ENCODE measurements around the gene PARD3. TPM values are rescaled to one million over a fixed set of nuclear protein-coding genes. Genes with fewer than 3 reads are reported as not detected.

The PARD3 gene
- total RNA-seq, 1 experiment from 2014 or later: 46.3 TPM

DNA sequence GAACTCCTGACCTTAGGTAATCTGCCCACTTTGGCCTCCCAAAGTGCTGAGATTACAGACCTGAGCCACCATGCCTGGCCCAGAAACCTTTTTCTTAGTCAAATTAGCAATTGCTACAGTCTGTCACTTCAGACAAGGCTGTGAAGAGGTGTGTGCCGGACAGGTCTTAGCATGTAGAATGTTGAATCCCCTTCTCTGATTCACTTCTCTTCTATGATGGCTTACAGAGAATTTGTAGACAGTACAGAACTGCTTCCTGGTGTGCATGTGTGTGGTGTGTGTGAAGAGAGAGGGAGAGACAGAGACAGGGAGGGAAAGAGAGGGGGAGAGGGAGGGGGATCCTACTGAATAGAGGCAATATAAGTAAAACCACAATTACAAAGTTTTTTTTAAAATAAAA, 150.4 kb downstream of the PARD3 start:
- Histone ChIP-seq H3K4me1 (ENCODE audit: control insufficient read depth in 1 of 2, insufficient read depth in 2 of 2, low read length in 2 of 2) (peaks cover 15 to 17% of the 10 kb centered on the region in 2 experiments), H3K4me2 (ENCODE audit: low read length) (no peak overlapping the region), H3K9ac (ENCODE audit: low read length) (no peak overlapping the region), H3K27ac (ENCODE audit: low read depth, low read length) (no peak overlapping the region), H3K4me3 (replicated peaks in 1 of 2; ENCODE audit: low read depth in 1 of 2, low read length in 2 of 2) (no peak overlapping the region), H3K9me2 (ENCODE audit: insufficient read depth) (no peaks in the 10 kb centered on the region), H4K20me1 (ENCODE audit: insufficient read depth) (no peaks in the 10 kb centered on the region), H3K27me3 (ENCODE audit: insufficient read depth, low read length) (no peaks in the 10 kb centered on the region), H3K36me3 (ENCODE audit: control insufficient read depth in 1 of 2, insufficient read depth in 2 of 2, low read length in 2 of 2) (no peaks in the 10 kb centered on the region), H3K9me3 (ENCODE audit: control insufficient read depth in 1 of 2, insufficient read depth in 1 of 2, low read depth in 1 of 2, low read length in 2 of 2) (no peaks in the 10 kb centered on the region), H2AFZ (ENCODE audit: low read depth, low read length, poor library complexity, severe bottlenecking) (no peak overlapping the region), H3K79me2 (ENCODE audit: insufficient read depth, low read length) (peaks cover 19% of the 10 kb centered on the region; the same call in 1 of the 2 replicates)
- intact Hi-C loops (cut with micrococcal nuclease): loop anchor here (5.0 kb wide), 1 partner anchor 163 kb away; no protein-coding TSS in a partner anchor
- CTCF ChIA-PET: no interaction called here
- POLR2A ChIA-PET: no interaction called here
- BruUV-seq (replicated peaks): no TSS peak
- TF ChIP-seq JUND (IDR thresholded peaks at IDR 0.05) (no peak), SP1 (IDR thresholded peaks at IDR 0.05; ENCODE audit: low read depth) (no peak), POLR2AphosphoS5 (IDR thresholded peaks at IDR 0.05; ENCODE audit: low read depth, low read length) (no peak), SIN3A (IDR thresholded peaks at IDR 0.05; ENCODE audit: low read depth) (no peak), RAD21 (IDR thresholded peaks at IDR 0.05; ENCODE audit: low read depth) (no peak), CEBPB (IDR thresholded peaks at IDR 0.05; ENCODE audit: low read depth) (no peak), EZH2 (IDR thresholded peaks at IDR 0.05) (no peak), ELF1 (IDR thresholded peaks at IDR 0.05; ENCODE audit: borderline replicate concordance, low read depth) (no peak), FOSL1 (IDR thresholded peaks at IDR 0.05; ENCODE audit: low read depth) (no peak), POLR2A (IDR thresholded peaks at IDR 0.05; ENCODE audit: borderline replicate concordance, extremely low read depth, insufficient read depth, insufficient read length) (no peak), CBX3 (IDR thresholded peaks at IDR 0.05; ENCODE audit: low read depth) (no peak), SRF (IDR thresholded peaks at IDR 0.05; ENCODE audit: low read depth) (no peak)
- TF ChIP-seq, protein P1, sequence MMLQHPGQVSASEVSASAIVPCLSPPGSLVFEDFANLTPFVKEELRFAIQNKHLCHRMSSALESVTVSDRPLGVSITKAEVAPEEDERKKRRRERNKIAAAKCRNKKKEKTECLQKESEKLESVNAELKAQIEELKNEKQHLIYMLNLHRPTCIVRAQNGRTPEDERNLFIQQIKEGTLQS (IDR thresholded peaks at IDR 0.05): no peak
- TF ChIP-seq, protein P2, sequence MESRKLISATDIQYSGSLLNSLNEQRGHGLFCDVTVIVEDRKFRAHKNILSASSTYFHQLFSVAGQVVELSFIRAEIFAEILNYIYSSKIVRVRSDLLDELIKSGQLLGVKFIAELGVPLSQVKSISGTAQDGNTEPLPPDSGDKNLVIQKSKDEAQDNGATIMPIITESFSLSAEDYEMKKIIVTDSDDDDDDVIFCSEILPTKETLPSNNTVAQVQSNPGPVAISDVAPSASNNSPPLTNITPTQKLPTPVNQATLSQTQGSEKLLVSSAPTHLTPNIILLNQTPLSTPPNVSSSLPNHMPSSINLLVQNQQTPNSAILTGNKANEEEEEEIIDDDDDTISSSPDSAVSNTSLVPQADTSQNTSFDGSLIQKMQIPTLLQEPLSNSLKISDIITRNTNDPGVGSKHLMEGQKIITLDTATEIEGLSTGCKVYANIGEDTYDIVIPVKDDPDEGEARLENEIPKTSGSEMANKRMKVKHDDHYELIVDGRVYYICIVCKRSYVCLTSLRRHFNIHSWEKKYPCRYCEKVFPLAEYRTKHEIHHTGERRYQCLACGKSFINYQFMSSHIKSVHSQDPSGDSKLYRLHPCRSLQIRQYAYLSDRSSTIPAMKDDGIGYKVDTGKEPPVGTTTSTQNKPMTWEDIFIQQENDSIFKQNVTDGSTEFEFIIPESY (IDR thresholded peaks at IDR 0.05; ENCODE audit: extremely low read depth, insufficient replicate concordance, low read length): no peak
- TF ChIP-seq, protein P3, sequence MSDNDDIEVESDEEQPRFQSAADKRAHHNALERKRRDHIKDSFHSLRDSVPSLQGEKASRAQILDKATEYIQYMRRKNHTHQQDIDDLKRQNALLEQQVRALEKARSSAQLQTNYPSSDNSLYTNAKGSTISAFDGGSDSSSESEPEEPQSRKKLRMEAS (IDR thresholded peaks at IDR 0.05): no peak
- DNase-seq (ENCODE audit: low read depth, low spot score) (no peak), ATAC-seq (no peak)
- RAD21 ChIA-PET (ENCODE audit: low non-redundant PET in 1 of 2, low total read pairs in 2 of 2, uncharacterized antibody in 2 of 2, unreplicated experiment in 2 of 2): no interaction called here

Data from HCT116 (cell line).